ENCODE data around the gene WDR31.

The WDR31 gene

DNA sequence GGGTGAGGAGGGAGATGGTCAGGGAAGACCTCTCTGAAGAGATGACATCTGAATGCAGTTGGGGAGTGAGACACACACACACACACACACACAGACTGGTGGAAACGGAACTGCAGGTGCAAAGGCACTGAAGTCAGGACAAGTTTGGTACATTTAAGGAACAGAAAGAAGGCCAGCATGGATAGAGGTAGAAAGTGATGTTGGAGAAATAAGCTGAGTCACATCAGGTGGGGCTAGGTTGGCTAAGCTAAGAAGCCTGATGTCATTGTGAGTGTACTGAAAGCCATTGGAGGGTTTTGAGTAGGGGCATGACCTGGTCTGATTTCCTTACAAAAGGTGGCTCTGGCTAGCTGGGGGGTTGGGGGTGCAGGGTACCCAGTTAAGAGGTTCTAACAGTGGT, 12.3 kb upstream of the WDR31 start:
- FAIRE-seq (no peak), DNase-seq (ENCODE audit: insufficient read length, low spot score) (no peak)
- TF ChIP-seq, protein P1, sequence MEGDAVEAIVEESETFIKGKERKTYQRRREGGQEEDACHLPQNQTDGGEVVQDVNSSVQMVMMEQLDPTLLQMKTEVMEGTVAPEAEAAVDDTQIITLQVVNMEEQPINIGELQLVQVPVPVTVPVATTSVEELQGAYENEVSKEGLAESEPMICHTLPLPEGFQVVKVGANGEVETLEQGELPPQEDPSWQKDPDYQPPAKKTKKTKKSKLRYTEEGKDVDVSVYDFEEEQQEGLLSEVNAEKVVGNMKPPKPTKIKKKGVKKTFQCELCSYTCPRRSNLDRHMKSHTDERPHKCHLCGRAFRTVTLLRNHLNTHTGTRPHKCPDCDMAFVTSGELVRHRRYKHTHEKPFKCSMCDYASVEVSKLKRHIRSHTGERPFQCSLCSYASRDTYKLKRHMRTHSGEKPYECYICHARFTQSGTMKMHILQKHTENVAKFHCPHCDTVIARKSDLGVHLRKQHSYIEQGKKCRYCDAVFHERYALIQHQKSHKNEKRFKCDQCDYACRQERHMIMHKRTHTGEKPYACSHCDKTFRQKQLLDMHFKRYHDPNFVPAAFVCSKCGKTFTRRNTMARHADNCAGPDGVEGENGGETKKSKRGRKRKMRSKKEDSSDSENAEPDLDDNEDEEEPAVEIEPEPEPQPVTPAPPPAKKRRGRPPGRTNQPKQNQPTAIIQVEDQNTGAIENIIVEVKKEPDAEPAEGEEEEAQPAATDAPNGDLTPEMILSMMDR (IDR thresholded peaks at IDR 0.05; ENCODE audit: insufficient read depth, missing control alignments): no peak

DNA sequence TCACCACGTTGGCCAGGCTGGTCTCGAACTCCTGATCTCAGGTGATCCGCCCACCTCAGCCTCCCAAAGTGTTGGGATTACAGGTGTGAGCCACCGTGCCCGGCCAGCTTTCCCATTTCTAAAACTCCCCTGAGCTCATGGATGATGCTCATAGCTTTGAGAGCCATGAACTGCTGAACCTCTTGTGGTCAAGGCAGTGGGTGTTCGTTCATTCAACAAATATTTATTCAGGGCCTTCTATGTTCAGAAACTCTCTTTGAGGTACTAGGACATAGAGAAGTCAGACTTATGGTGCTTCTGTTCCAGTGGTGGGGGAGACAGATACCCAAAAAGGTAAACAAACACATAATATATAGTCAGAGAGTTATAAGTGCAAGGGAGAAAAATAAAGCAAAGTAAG, 11.9 kb upstream of the WDR31 start:
- TF ChIP-seq, protein P1 (IDR thresholded peaks at IDR 0.05; ENCODE audit: insufficient read depth, missing control alignments): no peak
- FAIRE-seq: no peak
- DNase-seq (ENCODE audit: insufficient read length, low spot score): no peak

DNA sequence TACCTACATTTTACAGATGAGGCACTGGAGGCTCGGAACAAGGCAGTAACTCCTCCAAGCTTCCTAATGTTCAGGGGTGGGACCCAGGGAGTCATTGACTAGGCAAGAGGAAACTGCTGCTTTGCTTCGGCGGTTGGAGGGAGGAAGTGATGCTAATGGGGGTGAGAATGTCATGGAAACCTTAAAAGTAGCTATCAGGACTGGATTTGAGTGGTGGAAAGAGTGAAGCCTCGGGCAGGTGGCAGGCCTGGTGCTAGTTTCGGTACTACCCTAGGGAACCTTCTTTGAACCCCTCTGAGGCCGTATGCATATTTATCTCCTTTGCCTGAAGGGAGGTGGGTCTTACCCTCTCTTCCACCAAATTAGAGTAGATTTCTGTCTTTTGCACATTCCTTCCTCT, 10.9 kb upstream of the WDR31 start:
- TF ChIP-seq, protein P1 (IDR thresholded peaks at IDR 0.05; ENCODE audit: insufficient read depth, missing control alignments): no peak
- FAIRE-seq: no peak
- no peak for DNase-seq (ENCODE audit: insufficient read length, low spot score)

DNA sequence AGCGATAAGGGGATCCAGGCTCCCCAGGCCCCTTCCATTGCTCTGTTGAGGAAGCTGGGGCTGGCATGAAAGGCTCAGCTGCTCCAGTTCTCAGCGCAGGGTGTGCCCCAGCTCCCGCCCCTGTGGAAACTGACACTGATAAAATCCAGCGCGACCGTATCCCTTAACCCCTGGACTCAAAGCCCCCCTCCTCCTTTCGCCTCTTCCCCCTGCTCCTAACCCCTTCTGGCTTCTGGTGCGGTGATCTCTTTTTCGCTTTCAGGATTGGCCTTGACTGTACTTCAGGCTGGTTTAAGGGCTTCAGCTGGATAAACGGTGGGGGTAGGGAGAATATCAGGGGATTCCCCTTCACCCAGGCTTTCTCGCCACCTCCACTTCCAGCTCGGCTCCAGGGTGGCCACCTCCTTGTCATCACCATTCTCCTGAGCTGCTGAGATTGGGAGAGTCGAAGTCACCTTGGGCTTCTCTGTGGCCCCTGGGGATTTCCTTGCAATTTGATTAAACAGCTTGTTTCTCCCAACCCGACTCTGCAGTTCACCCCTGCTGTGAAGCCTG, 10.1 kb upstream of the WDR31 start:
- DNase-seq (ENCODE audit: insufficient read length, low spot score) (no peak), FAIRE-seq (no peak)
- TF ChIP-seq, protein P1 (IDR thresholded peaks at IDR 0.05; ENCODE audit: insufficient read depth, missing control alignments): no peak

DNA sequence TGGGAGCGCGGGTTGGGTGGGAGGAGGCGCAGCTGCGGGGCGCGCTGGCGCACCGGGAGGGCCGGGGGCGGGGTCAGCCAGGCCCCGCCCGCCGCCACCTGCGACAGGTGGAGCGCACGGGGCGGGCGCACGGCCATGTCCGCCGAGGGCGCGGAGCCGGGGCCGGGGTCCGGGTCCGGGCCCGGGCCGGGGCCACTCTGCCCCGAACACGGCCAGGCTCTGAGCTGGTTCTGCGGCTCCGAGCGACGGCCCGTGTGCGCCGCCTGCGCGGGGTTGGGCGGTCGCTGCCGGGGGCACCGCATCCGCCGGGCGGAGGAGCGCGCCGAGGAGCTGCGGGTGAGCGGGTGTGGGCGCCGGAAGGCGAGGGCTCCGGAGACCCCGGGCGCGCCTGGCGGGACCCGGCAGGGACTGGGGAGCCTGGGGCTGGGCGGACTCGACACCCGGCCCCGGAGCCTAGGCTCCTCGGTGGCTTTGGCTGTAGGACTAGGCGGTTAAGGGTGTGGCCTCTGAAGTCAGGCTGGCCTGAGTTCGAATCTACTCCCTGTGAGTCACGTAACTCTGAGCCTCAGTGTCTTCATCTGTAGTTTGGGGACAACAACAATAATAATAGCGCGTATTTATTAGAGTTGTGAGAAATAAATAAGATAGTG, 9.5 kb upstream of the WDR31 start, which contains the start of gene BSPRY:
Gene BSPRY (plus strand): TSS at position 97 of the 650 bp plus-strand sequence. CDS start 39 bp downstream, at position 136.
- TF ChIP-seq, protein P1 (IDR thresholded peaks at IDR 0.05; ENCODE audit: insufficient read depth, missing control alignments): no peak
- DNase-seq (ENCODE audit: insufficient read length, low spot score) (no peak), FAIRE-seq (no peak)

DNA sequence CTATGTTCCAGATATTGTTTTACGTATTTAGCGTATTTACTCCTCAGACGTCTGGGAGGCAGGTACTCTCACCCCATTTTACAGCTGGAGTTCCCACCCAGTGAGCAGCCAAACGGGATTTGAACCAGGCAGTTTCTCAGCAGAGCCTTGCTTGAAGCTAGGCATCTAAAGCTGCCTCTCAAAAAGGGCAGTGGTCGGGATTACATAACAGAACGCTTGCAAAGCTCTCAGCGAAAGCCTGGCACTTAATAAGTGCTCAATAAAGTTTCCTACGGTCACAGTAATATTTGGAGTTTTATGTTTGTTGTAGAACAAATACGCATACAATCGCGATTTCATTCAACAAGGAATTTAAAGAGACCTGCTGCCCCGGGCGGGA, 9.0 kb upstream of the WDR31 start:
- TF ChIP-seq, protein P1 (IDR thresholded peaks at IDR 0.05; ENCODE audit: insufficient read depth, missing control alignments): no peak
- FAIRE-seq (no peak), DNase-seq (ENCODE audit: insufficient read length, low spot score) (no peak)

DNA sequence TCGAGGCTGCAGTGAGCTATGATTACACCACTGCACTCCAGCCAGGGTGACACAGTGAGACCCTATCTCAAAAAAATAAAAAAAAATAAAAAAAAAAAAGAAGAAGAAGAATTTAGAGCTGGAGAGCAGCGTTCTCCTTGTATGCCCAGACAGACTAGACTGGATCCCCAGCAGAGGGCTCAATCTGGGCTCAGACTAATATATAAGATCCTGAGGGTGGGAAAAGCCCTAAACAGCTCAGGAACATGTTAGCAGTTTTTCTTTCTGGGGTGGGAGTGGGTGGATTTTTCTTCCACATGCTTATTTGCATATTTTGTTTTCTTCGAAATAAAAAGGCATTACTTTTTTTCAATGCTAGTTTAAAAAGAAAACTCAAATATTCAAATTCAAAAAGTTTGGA, 8.4 kb upstream of the WDR31 start:
- FAIRE-seq (no peak), DNase-seq (ENCODE audit: insufficient read length, low spot score) (no peak)
- TF ChIP-seq, protein P1 (IDR thresholded peaks at IDR 0.05; ENCODE audit: insufficient read depth, missing control alignments): no peak
